K562 (cell line): Measurements from ENCODE around the gene MANEA. TPM values are rescaled to one million over a fixed set of nuclear protein-coding genes. Genes with fewer than 3 reads are reported as not detected.

ENCODE experiments used
- ATAC-seq: fragments of 200-7000 bp; cut with Tn5 transposase; 3 replicates; pipeline ENCODE4 v1.9.1; 2020; ENCODE audit warnings: moderate library complexity
- BruUV-seq: library from RNA; stranded (reverse); fragments of 400-500 nt; replicated peaks from 2 replicates; lab custom pipeline; 2021; lab: Mats Ljungman, UMichigan
- CTCF ChIA-PET: fragments of 300-600 bp; formaldehyde crosslinking; extraction: SDS; loops from one replicate; lab custom pipeline; 2021; ENCODE audit warnings: low intra/inter-chr PET ratio; lab: Yijun Ruan, JAX
- POLR2A ChIA-PET: fragments of 300-600, 350-650 bp; sonication (Branson Sonifier 250); formaldehyde crosslinking; extraction: SDS; loops from one replicate; lab custom pipeline; 2021; ENCODE audit warnings: antibody characterized with exemption, inconsistent platforms; lab: Yijun Ruan, JAX
- DNase-seq, 4 experiments: peaks; one replicate each; pipeline versions ENCODE4 v3.0.0 to v3.0.0-alpha.2; 2011 to 2018; ENCODE audit warnings: low spot score in 3 of 4, mixed read lengths in 3 of 4; ENCODE audit errors: extremely low read depth in 1 of 4
- FAIRE-seq: peaks from 2 replicates; lab custom pipeline; 2011; peaks lifted over from hg19 to GRCh38; lab: Jason Lieb, UNC
- H2AFZ ChIP-seq: 2 replicates; pipeline ENCODE4 v1.6.0; 2011; ENCODE audit warnings: low read depth, low read length, control low read depth, inconsistent platforms
- H3K27ac ChIP-seq: fragments of 200-600 bp; 3 replicates; pipeline ENCODE4 v1.8.0; 2011; ENCODE audit warnings: low read depth, mild to moderate bottlenecking, control low read depth, inconsistent platforms, low read length, moderate library complexity, mixed read lengths; ENCODE audit errors: extremely low read depth
- H3K27me3 ChIP-seq, 2 experiments: fragments of 300-600 bp in 1 of 2; 2 replicates in 1 of 2; 3 replicates in 1 of 2; pipeline versions ENCODE4 v1.6.0 to v1.8.0; 2011; ENCODE audit warnings: inconsistent platforms in 2 of 2, low read length in 2 of 2, mild to moderate bottlenecking in 1 of 2, mixed read lengths in 1 of 2, moderate library complexity in 1 of 2; ENCODE audit not compliant: control insufficient read depth in 2 of 2, insufficient read depth in 2 of 2
- H3K36me3 ChIP-seq: fragments of 300-600 bp; 3 replicates; pipeline ENCODE4 v1.8.0; 2011; ENCODE audit warnings: mild to moderate bottlenecking, low read length, inconsistent platforms; ENCODE audit not compliant: control insufficient read depth, insufficient read depth
- H3K4me1 ChIP-seq, 2 experiments: fragments of 200-600 bp in 1 of 2; replicated peaks in 1 of 2; 2 replicates in 1 of 2; 3 replicates in 1 of 2; pipeline versions ENCODE4 v1.5.1 to v1.8.0; 2011; ENCODE audit warnings: inconsistent platforms in 2 of 2, low read length in 2 of 2, mild to moderate bottlenecking in 1 of 2, mixed read lengths in 1 of 2, moderate library complexity in 1 of 2; ENCODE audit not compliant: control insufficient read depth in 2 of 2, insufficient read depth in 2 of 2
- H3K4me2 ChIP-seq: 2 replicates; pipeline ENCODE4 v1.6.1; 2011; ENCODE audit warnings: low read length, control low read depth, inconsistent platforms, mixed read lengths; ENCODE audit not compliant: insufficient read depth
- H3K4me3 ChIP-seq: fragments of 200-600 bp; sonication (generic), shearing (Covaris generic); 2 replicates; pipeline ENCODE4 v1.5.1; 2016; ENCODE audit warnings: control low read depth, inconsistent platforms
- H3K79me2 ChIP-seq: fragments of 200-600 bp; 3 replicates; pipeline ENCODE4 v1.8.0; 2011; ENCODE audit warnings: low read length, inconsistent platforms; ENCODE audit not compliant: control insufficient read depth, insufficient read depth
- H3K9ac ChIP-seq, 2 experiments: 2 replicates each; pipeline versions ENCODE4 v1.6.0 to v1.6.1; 2011; ENCODE audit warnings: low read depth in 2 of 2, low read length in 2 of 2, control low read depth in 1 of 2, inconsistent platforms in 1 of 2, mild to moderate bottlenecking in 1 of 2, mixed read lengths in 1 of 2; ENCODE audit not compliant: insufficient read depth in 1 of 2
- H3K9me1 ChIP-seq: one replicate; pipeline ENCODE4 v1.6.0; 2011; ENCODE audit warnings: inconsistent platforms, mild to moderate bottlenecking, low read length, moderate library complexity; ENCODE audit not compliant: control insufficient read depth, insufficient read depth
- H3K9me3 ChIP-seq: replicated peaks from 2 replicates; pipeline ENCODE4 v1.5.1; 2011; ENCODE audit warnings: low read depth, low read length, inconsistent platforms; ENCODE audit not compliant: control insufficient read depth, insufficient read depth
- H4K20me1 ChIP-seq: replicated peaks from 2 replicates; pipeline ENCODE4 v1.6.1; 2011; ENCODE audit warnings: low read length, inconsistent platforms, mixed read lengths; ENCODE audit not compliant: control insufficient read depth, insufficient read depth
- CREB3L1 ChIP-seq: fragments of 450-650 bp; IDR thresholded peaks from 2 replicates; pipeline ENCODE4 v1.6.1; 2014; ENCODE audit warnings: low read depth, mild to moderate bottlenecking, moderate library complexity, borderline replicate concordance
- GABPA ChIP-seq: fragments of 200-800 bp; sonication (Bioruptor generic); conservative IDR thresholded peaks from 2 replicates; pipeline ENCODE4 v1.6.1; 2016; ENCODE audit warnings: low read depth, missing genetic modification characterization, missing compliant biosample characterization
- HES1 ChIP-seq: fragments of 450-650 bp; IDR thresholded peaks from 2 replicates; pipeline ENCODE4 v1.6.1; 2016; ENCODE audit warnings: low read depth, mild to moderate bottlenecking, moderate library complexity
- MAX ChIP-seq: sonication (generic); formaldehyde crosslinking; IDR thresholded peaks from 2 replicates; pipeline ENCODE4 v1.9.0; 2022; ENCODE audit warnings: mild to moderate bottlenecking, missing genetic modification reagents
- PBX2 ChIP-seq, 2 experiments: IDR thresholded peaks in 1 of 2; conservative IDR thresholded peaks in 1 of 2; 2 replicates each; pipeline ENCODE4 v1.6.1; 2016; ENCODE audit warnings: low read depth in 2 of 2, mild to moderate bottlenecking in 1 of 2, missing compliant biosample characterization in 1 of 2, missing genetic modification characterization in 1 of 2, moderate library complexity in 1 of 2
- RAD21 ChIP-seq, 2 experiments: fragments of 250-450 bp in 1 of 2; fragments of 450-650 bp in 1 of 2; sonication (Bioruptor Pico) in 1 of 2; formaldehyde crosslinking in 1 of 2; IDR thresholded peaks in 1 of 2; conservative IDR thresholded peaks in 1 of 2; 2 replicates each; pipeline versions ENCODE4 v1.4.0 to v1.8.0; 2020 to 2022; ENCODE audit warnings: mild to moderate bottlenecking in 2 of 2, moderate library complexity in 1 of 2
- SP1 ChIP-seq: sonication (generic); formaldehyde crosslinking; IDR thresholded peaks from 2 replicates; pipeline ENCODE4 v1.8.1; 2022; ENCODE audit warnings: mild to moderate bottlenecking, missing genetic modification reagents
- TOE1 ChIP-seq, 2 experiments: fragments of 450-650 bp in 1 of 2; sonication (generic) in 1 of 2; formaldehyde crosslinking in 1 of 2; IDR thresholded peaks; 2 replicates each; pipeline versions ENCODE4 v1.7.1 to v1.8.0; 2016 to 2022; ENCODE audit warnings: borderline replicate concordance in 2 of 2, mild to moderate bottlenecking in 2 of 2, antibody characterized with exemption in 1 of 2, inconsistent platforms in 1 of 2, low read depth in 1 of 2, missing genetic modification reagents in 1 of 2, moderate library complexity in 1 of 2
- ZFX ChIP-seq: sonication (generic); formaldehyde crosslinking; IDR thresholded peaks from 2 replicates; pipeline ENCODE4 v1.8.0; 2022; ENCODE audit warnings: mild to moderate bottlenecking, missing genetic modification reagents, moderate library complexity
- ZNF277 ChIP-seq: fragments of 250-450 bp; sonication (Bioruptor Pico); IDR thresholded peaks from 2 replicates; pipeline ENCODE4 v1.8.0; 2022; ENCODE audit warnings: inconsistent platforms, mild to moderate bottlenecking, moderate library complexity, borderline replicate concordance
- ZNF3 ChIP-seq: fragments of 250-450 bp; sonication (Bioruptor Pico); IDR thresholded peaks from 2 replicates; pipeline ENCODE4 v1.5.0; 2021; ENCODE audit warnings: mild to moderate bottlenecking, moderate library complexity
- WGBS: fragments of 100-300 bp; shearing (Covaris generic); methylation state at CpG from one replicate; pipeline ENCODE4 v1.1.6; 2016; ENCODE audit warnings: low coverage, mixed read lengths; ENCODE audit not compliant: insufficient coverage; ENCODE audit errors: missing lambda C conversion rate; 5-methylcytosine and 5-hydroxymethylcytosine counted together
- in situ Hi-C: fragments of 300-500 bp; cut with MboI; formaldehyde crosslinking; loops from 4 replicates; pipeline ENCODE4 v1.15.0; 2018; ENCODE audit warnings: inconsistent platforms, mixed read lengths
- intact Hi-C: fragments of 100-400 bp; cut with micrococcal nuclease; formaldehyde crosslinking; loops from 2 replicates; pipeline ENCODE4 v1.14.2; 2022
- polyA plus RNA-seq, 8 experiments: library from polyadenylated mRNA; depleted of rRNA in 4 of 8; stranded (reverse) in 5 of 8; unstranded in 3 of 8; fragments of >200 nt; fragmentation: Nextera tagmentation in 2 of 8; fragmentation: Illumina TruSeq in 1 of 8; extraction: Ambion mirVana in 2 of 8; extraction: Trizol in 1 of 8; gene quantifications; 2 replicates each; pipeline versions ENCODE4 v1.2.1 to v1.2.3, GENCODE V29; 2011 to 2014; ENCODE audit warnings: inconsistent platforms in 1 of 8, missing spikeins in 1 of 8
- total RNA-seq, 7 experiments: library from RNA; depleted of rRNA in 6 of 7; stranded (reverse); fragments of >200 nt in 6 of 7; fragmentation: Illumina TruSeq in 2 of 7; extraction: Trizol in 2 of 7; gene quantifications; 2 replicates each; pipeline versions ENCODE4 v1.2.1 to v1.2.3, GENCODE V29; 2011 to 2021; ENCODE audit warnings: low replicate concordance in 1 of 7

MANEA gene
- total and polyA plus RNA-seq, 9 of the 15 experiments (the other 6 are each of a cell fraction or from before 2014, with no cell fraction given), result 4.8 to 16.1 (median 11.4) TPM

GRCh38 chr6:95569560-95569959 is 7.8 kb upstream of the MANEA start (continued):
- TF ChIP-seq ZNF277, result no peak

GRCh38 chr6:95572098-95572497 is 5.2 kb upstream of the MANEA start:
- H3K9ac ChIP-seq, result no peak overlapping the region
- no peaks in the 10 kb centered on the region for H3K36me3 ChIP-seq
- no TSS peak for BruUV-seq
- in situ Hi-C loops, result no loop called here
- peaks cover 21% of the 10 kb centered on the region for H3K79me2 ChIP-seq
- H3K27ac ChIP-seq, result no peak overlapping the region
- no peaks in the 10 kb centered on the region for H3K27me3 ChIP-seq
- H3K4me2 ChIP-seq, result no peak overlapping the region
- FAIRE-seq (no peak), ATAC-seq (peak; percentile 67), DNase-seq (peak in 1 of 4 experiments; percentile 26)
- H4K20me1 ChIP-seq, result no peaks in the 10 kb centered on the region
- intact Hi-C loops, result no loop called here
- CTCF ChIA-PET, result no interaction called here
- no peaks in the 10 kb centered on the region for H3K9me1 ChIP-seq
- no peak overlapping the region for H2AFZ ChIP-seq
- POLR2A ChIA-PET, result no interaction called here
- no peaks in the 10 kb centered on the region for H3K9me3 ChIP-seq
- 17% methylated on average over 2 of the region's 2 CpGs for WGBS
- peaks cover 0 to 16% of the 10 kb centered on the region in 2 experiments; a peak in 3 of 5 replicates for H3K4me1 ChIP-seq
- no peak overlapping the region for H3K4me3 ChIP-seq
- TF ChIP-seq ZFX (CRISPR knock-in tag) (no peak), TOE1 (IDR thresholded peaks at IDR 0.05; ENCODE audit: borderline replicate concordance) (no peak), TOE1 (CRISPR knock-in tag; IDR thresholded peaks at IDR 0.05; ENCODE audit: borderline replicate concordance, low read depth) (no peak), SP1 (CRISPR knock-in tag) (no peak), HES1 (no peak), MAX (CRISPR knock-in tag) (no peak), ZNF3 (CRISPR knock-in tag) (no peak), PBX2 (CRISPR knock-in tag; IDR thresholded peaks at IDR 0.05; ENCODE audit: low read depth) (no peak), PBX2 (tag; conservative IDR thresholded peaks at IDR 0.05; ENCODE audit: low read depth) (peak; percentile 72), CREB3L1 (no peak), GABPA (tag) (0 out of 2 replicates have a peak, but pooled peaks have one; percentile 26), RAD21 (CRISPR knock-in tag; conservative IDR thresholded peaks at IDR 0.05 in 1 of 2, IDR thresholded peaks at IDR 0.05 in 1 of 2) (no peak)
